ENCODE results near the gene PCGF3. TPM values are rescaled to one million over a fixed set of nuclear protein-coding genes. Genes with fewer than 3 reads are reported as not detected.
"Not testable (repeated sequence)": the region's sequence is repeated elsewhere in the genome, so short reads cannot be mapped to it uniquely, and the experiment has no call there.

Gene PCGF3
- polyA plus RNA-seq, 3 donors: 60.9 to 88.3 (median 82.7) TPM

DNA sequence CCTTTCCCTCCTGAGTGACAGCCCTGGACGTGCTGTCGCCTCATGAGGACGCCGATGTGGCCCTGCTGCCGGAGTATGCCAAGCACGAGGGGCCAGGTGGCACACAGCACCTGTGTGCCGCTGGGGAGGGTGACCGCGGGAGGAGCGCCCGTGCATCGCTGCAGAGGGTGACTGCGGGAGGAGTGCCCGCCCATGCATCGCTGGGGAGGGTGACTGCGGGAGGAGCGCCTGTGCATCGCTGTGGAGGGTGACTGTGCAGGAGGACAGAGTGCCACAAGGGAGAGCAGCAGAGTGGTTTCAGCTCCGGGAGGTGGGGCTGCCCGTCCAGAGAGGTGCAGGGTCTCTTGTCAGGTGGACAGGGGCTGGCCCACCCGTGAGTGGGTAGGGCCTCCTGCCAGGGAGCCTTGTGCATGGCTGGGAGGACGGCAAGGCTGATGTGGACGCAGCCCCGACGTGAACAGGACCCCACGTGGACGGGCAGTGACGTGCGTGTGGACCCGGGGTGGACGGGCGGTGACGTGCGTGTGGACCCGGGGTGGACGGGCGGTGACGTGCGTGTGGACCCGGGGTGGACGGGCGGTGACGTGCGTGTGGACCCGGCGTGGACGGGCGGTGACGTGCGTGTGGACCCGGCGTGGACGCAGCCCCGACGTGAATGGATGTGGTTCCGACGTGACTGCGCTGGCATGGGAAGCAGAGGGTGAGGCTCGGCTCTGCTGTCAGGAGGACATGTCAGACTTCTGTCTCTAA lies 14.7 kb downstream of the PCGF3 start:
- no peak for DNase-seq

DNA sequence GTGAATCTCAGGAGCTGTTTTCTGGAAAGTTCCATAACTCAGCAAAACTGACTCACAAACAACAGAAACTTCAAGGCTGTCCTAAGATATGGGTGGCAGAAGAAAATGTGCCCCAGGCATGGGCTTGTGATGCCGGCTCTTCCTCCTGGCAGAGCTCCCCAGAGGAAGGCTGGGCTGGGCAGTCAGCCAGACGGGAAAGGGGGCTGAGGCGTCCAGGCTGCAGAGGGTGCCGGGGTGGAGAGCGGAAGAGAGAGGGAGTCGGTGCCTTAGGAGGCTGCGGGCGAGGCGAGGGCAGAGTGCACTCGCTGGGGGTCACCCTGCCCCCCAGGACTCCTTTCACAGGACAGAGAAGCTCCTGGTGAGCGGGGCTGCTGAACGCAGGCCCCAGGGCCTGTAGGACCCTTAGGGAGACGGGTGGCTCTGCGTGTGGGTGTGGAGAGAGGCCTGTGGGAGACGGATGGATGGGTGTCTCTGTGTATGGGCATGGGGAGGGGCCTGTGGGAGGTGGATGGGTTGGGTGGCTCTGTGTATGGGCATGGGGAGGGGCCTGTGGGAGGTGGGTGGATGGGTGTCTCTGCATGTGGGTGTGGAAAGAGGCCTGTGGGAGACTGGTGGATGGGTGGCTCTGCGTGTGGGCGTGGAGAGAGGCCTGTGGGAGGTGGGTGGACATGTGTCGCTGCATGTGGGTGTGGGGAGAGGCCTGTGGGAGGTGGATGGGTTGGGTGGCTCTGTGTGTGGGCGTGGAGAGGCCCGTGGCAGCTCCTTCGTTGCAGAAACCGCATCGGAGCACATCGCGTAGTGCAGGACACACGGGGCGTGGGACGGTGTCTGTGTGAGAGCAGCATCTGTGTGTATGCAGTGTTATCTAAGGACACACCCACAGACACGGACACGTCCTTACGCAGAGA lies 15.9 kb downstream of the PCGF3 start:
- no peak for DNase-seq

DNA sequence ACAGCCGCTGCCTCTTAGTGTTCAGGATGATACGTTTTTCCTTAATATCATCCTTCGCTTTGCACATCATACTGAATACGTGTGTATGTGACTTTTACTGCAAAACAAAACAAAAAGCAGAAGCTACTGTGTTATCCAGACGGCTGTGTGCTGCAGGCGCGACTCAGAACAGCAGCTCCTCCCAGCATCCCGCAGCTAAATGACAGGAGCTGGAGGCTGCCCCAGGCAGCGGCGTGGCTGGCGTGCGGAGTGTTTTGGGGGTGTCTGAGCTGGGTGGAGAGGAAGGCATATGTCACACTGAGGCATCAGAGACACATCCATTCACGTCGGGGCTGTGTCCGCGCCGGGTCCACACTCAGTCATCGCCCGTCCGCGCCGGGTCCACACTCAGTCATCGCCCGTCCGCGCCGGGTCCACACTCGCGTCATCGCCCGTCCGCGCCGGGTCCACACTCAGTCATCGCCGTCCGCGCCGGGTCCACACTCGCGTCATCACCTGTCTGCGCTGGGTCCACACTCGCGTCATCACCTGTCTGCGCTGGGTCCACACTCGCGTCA lies 16.6 kb downstream of the PCGF3 start:
- DNase-seq: no peak

- no peak for DNase-seq
Observed at GRCh38 chr4:722851-723360, 17.3 kb downstream of the PCGF3 start.

DNA sequence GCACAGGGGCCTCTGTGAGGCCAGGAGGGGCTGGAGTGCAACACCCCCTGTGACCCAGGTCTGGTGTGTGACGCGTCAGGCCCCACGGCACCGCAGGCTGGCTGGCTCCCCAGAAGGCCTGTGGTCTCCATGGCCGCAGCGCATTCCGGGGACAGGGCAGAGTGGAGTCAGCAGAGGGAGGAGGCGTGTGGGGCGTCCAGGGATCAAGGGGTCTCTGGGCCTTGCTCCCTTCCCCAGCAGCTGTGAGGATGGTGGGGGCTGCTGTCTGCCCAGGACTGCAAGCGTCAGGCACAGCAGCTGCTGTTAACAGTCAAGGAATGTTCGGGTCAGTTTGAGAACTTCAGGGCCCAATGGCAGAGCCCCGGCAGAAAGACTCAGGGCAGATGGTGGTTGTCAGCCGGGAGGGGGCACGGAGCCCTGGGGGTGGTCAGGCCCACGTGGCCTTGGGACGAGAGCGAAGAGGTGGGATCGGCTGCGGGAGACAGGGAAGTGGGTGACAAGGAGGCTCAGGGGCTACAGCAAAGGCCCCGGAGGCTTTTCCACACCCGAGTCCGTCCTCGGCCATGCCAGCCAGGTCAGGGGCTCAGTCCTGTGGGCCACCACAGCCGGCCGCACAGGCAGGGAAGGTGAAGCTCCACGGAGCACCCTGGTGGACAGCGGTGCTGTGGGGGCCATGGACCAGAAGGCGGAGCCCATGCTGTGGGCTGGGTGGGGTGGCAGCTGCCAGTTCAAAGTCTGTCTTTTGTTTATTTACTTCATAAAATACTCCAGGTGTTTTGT lies 18.3 kb downstream of the PCGF3 start:
- DNase-seq: no peak

DNA sequence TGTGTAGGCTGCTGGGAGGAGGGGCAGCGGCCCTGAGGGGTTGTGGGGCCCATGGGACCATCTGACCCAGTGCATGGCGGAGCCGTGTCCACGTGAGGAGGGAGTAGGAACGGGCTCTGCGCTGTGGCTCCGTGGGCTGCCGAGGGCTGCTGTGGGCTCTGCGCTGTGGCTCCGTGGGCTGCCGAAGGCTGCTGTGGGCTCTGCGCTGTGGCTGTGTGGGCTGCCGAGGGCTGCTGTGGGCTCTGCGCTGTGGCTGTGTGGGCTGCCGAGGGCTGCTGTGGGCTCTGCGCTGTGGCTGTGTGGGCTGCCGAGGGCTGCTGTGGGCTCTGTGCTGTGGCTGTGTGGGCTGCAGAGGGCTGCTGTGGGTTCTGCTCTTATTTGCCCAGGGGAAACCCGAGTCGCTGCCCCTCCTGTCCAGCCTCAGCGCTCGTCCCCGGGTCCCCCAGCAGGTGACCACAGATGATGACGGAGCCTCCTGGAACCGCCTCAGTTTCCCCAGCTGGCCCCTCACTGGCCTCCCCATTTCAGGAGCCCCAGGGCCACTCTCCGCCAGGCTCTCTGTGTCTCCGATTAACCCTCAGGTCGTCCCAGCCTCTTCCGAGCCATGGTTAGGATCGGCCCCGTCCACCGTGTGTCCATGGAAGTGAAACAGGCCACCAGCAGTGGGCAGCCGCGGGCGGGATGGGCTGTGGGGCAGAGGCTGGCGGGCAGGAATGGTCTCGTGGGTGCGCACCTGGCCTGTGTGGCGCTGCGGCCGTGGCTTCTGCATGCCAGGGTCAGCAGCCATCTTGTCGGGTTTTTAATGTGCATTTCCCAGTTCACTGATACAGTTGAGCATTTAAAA lies 20.0 kb downstream of the PCGF3 start:
- no peak for DNase-seq

DNA sequence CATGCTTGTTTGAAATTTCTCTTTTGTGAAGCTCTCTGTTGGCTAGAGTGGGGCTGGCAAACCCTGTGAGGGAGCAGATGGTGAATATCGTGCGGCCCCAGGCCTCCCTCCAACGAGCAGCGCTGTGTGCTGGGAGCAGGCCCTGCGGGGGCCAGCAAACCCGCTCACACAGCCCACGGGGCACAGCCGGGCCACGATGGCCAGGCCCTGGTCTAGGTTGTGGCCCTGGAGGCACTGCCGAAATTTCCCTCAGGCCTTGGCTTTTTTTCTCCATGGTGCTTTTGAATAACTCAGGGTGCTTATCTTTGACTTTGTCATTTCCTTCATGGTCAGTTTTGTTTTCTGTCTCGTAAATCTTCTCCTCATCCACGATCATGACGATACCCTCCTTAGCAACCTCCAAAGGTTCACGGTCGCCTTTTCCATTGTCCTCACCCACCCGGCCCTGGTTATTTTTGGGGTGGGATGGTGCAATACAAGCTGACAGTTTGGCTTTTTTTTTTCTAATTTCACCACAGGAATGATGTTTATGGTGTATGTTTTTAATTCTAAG lies 20.7 kb downstream of the PCGF3 start:
- no peak for DNase-seq

GRCh38 chr4:726838-727237 lies 21.2 kb downstream of the PCGF3 start:
- DNase-seq: no peak

- no peak for DNase-seq
Observed at GRCh38 chr4:727576-727975, 21.9 kb downstream of the PCGF3 start.

DNA sequence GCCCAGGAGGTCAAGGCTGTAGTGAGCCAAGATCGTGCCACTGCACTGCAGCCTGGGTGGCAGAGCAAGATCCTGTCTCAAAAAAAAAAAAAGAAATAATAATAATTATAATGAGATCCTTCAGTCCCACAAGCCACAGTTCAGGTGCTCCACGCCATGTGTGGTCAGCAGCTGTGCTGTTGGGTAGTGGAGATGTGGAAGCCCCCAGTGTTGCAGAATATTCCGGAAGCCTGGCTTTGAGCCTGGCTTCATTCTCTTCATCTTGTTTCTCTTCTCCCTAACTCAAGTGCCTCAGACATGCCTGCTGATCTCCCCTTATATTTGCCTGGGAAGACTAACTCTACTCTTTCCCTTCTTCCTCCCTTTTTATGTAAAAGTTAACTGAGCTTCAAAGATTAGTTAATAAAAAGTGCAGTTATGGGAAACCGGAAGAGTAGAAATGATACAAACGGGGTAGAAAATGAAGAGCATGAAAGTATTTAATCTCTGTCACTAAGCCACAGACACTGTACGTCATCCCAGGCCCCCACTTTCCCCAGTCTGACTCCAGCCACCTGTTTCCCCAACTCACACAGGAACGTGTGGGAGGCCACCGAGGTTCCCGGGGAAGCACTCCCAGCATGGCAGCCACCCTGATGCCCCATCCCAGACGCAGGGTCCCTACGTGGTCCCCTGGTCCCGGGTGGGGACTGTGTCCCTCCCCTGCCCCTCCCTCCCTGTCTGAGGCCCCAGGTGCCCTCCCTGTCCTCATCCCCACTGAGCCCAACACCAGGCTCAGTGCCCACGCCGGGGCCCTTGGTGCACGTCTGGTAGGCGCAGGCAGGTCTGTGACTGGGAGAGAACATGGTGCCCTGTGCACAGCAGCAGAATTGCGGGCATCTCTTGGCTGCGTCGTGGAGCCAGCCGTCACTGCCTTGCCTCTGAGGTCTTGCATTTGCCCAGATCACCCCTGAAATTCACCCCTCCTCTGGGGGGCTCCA lies 24.0 kb downstream of the PCGF3 start:
- no peak for DNase-seq

DNA sequence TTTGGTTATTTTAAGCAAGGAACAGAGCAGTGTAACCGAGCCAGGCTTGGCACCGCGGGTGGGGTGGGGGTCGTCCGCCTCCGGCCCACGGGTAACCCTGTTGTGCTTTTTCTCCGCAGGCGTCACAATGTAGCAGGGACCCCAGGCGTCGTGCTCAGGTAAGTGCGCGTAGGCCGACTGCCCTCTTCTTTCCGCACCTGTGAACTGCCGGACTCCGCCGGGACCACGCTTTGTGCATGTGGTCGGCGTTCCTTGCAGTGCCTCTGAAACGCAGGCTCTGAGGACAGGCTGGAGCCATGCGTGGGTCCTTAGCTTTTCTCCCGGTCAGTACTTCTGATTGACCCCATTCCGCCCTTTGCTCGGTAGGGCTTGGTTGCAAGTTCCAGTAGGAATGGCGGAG lies 24.9 kb downstream of the PCGF3 start:
- no peak for DNase-seq

DNA sequence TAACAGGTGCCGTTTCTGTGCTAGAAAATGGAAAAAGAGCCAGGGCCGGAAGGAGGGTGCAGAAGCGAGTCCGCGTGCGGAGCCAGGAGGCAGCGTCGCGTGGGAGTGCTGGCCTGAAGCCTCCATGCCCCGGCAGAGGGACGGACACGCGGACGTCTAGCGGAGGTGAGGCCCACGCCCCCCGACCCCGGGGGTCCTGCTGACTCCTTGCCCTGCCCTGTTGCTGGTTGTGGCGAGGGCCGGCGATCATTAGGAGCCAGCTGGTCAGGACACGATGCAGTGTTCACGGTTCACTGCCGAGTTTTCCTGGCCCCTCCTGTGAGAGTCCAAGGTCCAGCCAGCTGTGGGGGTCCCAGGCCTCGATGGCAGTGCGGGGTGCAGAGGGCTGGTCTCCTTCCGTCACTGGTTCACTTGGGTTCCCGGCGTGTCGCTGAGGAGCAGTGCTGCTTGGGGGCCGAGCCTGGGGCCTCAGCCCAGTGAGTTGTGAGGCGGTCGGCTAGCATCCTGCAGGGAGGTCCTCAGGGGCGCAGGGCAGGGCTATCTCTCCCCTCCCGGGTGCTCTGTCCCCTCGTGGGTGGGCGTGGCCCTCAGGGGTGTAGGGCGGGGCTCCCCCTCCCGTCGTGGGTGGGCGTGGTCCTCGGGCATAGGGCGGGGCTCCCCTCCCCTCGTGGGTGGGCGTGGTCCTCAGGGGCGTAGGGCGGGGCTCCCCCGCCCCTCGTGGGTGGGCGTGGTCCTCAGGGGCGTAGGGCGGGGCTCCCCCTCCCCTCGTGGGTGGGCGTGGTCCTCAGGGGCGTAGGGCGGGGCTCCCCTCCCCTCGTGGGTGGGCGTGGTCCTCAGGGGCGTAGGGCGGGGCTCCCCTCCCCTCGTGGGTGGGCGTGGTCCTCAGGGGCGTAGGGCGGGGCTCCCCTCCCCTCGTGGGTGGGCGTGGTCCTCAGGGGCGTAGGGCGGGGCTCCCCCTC lies 25.6 kb downstream of the PCGF3 start:
- not testable (repeated sequence) for DNase-seq

- DNase-seq: not testable (repeated sequence)
Observed at GRCh38 chr4:731954-732353, 26.3 kb downstream of the PCGF3 start.

- DNase-seq: no peak
Observed at GRCh38 chr4:732486-732885, 26.9 kb downstream of the PCGF3 start.

GRCh38 chr4:732911-733630 lies 27.4 kb downstream of the PCGF3 start:
- DNase-seq: no peak

DNA sequence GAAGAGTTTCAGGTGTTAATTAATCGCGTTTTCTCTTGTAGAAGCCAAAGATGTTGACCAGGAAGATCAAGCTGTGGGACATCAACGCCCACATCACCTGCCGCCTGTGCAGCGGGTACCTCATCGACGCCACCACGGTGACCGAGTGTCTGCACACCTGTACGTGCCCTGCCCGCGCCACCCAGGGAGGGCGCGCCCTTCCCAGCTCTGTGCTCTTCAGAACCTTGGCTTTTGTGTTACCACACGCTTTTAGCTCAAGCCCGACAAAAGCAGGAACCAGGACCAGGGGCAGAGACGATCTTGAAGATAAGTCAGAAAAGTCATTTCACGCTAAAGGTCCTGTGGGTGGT lies 28.0 kb downstream of the PCGF3 start:
- no peak for DNase-seq

DNA sequence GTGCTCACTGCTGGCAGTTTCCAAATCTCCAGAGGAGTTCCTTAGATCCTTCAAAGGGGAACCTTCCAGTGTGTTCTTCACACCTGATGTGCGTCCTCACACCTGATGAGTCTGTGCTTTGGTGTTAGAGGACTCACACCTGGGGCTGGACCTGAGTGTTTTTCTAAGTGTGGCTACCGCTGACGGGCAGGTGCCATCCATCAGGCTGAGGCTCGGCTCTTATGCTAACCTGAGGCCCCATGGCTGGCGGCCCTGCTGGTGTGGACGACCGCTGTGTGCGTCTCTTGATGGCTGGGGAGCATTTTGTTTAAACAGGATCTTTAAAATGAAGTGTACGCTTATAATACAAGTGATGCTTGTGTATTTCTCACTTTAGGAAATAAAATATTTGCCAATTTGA lies 28.4 kb downstream of the PCGF3 start:
- no peak for DNase-seq

All from renal pelvis (tissue), 4 donors.